Panc1 (cell line): ENCODE measurements around the gene AVL9. TPM values are rescaled to one million over a fixed set of nuclear protein-coding genes. Genes with fewer than 3 reads are reported as not detected.
"Not testable (repeated sequence)": the region's sequence is repeated elsewhere in the genome, so short reads cannot be mapped to it uniquely, and the experiment has no call there.

Experiments used
- ATAC-seq: fragments of 200-7000 bp; cut with Tn5 transposase; 2 replicates; pipeline ENCODE4 v1.9.1; 2020; ENCODE audit warnings: mild to moderate bottlenecking, moderate library complexity
- BruUV-seq: library from RNA; stranded (reverse); fragments of 400-500 nt; replicated peaks from 2 replicates; lab custom pipeline; 2021; lab: Mats Ljungman, UMichigan
- CTCF ChIA-PET: fragments of 300-600 bp; sonication (Branson Sonifier 250); formaldehyde crosslinking; loops from one replicate; lab custom pipeline; 2022; ENCODE audit warnings: antibody characterized with exemption; lab: Charles Lee
- POLR2A ChIA-PET: fragments of 300-600 bp; sonication (Branson Sonifier 250); formaldehyde crosslinking; loops from one replicate; lab custom pipeline; 2022; ENCODE audit warnings: antibody characterized with exemption; lab: Charles Lee
- DNase-seq: peaks from one replicate; pipeline ENCODE4 v3.0.0-alpha.2; 2010; ENCODE audit warnings: low read depth, low spot score
- H3K27ac ChIP-seq: 2 replicates; pipeline ENCODE4 v1.5.1; 2011; ENCODE audit warnings: mild to moderate bottlenecking, low read length, inconsistent platforms
- H3K27me3 ChIP-seq: fragments of 200-500 bp; sonication (Bioruptor generic); 2 replicates; pipeline ENCODE4 v1.6.0; 2014; ENCODE audit warnings: low read length, inconsistent platforms; ENCODE audit not compliant: control insufficient read depth, insufficient read depth
- H3K36me3 ChIP-seq: fragments of 200-500 bp; sonication (Bioruptor generic); 2 replicates; pipeline ENCODE4 v1.5.1; 2014; ENCODE audit warnings: inconsistent platforms, mild to moderate bottlenecking, low read length, moderate library complexity; ENCODE audit not compliant: control insufficient read depth, insufficient read depth
- H3K4me1 ChIP-seq: 2 replicates; pipeline ENCODE4 v1.5.1; 2011; ENCODE audit warnings: inconsistent platforms, mild to moderate bottlenecking, low read length, moderate library complexity; ENCODE audit not compliant: control insufficient read depth, insufficient read depth
- H3K4me3 ChIP-seq, 2 experiments: 2 replicates each; pipeline ENCODE4 v1.5.1; 2011 to 2012; ENCODE audit warnings: low read depth in 2 of 2, low read length in 2 of 2, mild to moderate bottlenecking in 2 of 2, inconsistent platforms in 1 of 2, moderate library complexity in 1 of 2
- H3K9me3 ChIP-seq: fragments of 200-500 bp; sonication (Bioruptor generic); 2 replicates; pipeline ENCODE4 v1.5.1; 2014; ENCODE audit warnings: low read depth, mild to moderate bottlenecking, inconsistent platforms, low read length, moderate library complexity; ENCODE audit not compliant: control insufficient read depth, insufficient read depth
- CTCF ChIP-seq: fragments of 450-650 bp; IDR thresholded peaks from 2 replicates; pipeline ENCODE4 v1.5.1; 2017; ENCODE audit warnings: mild to moderate bottlenecking
- POLR2AphosphoS5 ChIP-seq: IDR thresholded peaks from 2 replicates; pipeline ENCODE4 v1.6.1; 2012; ENCODE audit warnings: mild to moderate bottlenecking, low read depth, low read length, moderate library complexity
- REST ChIP-seq, 2 experiments: IDR thresholded peaks; 2 replicates each; pipeline ENCODE4 v1.6.1; 2011 to 2012; ENCODE audit warnings: low read depth in 2 of 2, control low read depth in 1 of 2, low read length in 1 of 2, mild to moderate bottlenecking in 1 of 2, moderate library complexity in 1 of 2; ENCODE audit not compliant: insufficient read depth in 1 of 2
- SIN3A ChIP-seq: IDR thresholded peaks from 2 replicates; pipeline ENCODE4 v1.6.1; 2012; ENCODE audit warnings: low read depth, mild to moderate bottlenecking, low read length, moderate library complexity, borderline replicate concordance; ENCODE audit not compliant: insufficient read depth
- TCF7L2 ChIP-seq: IDR thresholded peaks from 2 replicates; pipeline ENCODE4 v1.6.1; 2011; ENCODE audit warnings: mild to moderate bottlenecking, low read depth, low read length, inconsistent platforms
- in situ Hi-C: cut with HindIII; loops from 2 replicates; pipeline ENCODE4 v1.10.0; 2016; ENCODE audit warnings: low sequenced_read_pairs, low pct_unique_long_range_greater_than_20kb
- intact Hi-C: fragments of 100-400 bp; cut with micrococcal nuclease; formaldehyde crosslinking; loops from one replicate; pipeline ENCODE4 v1.10.0; 2022; ENCODE audit not compliant: unreplicated experiment
- total RNA-seq: library from RNA; stranded (reverse); gene quantifications from one replicate; pipeline ENCODE4 v1.2.1, GENCODE V29; 2021; ENCODE audit not compliant: unreplicated experiment

AVL9 gene
- total RNA-seq, 1 experiment from 2014 or later, result 66.6 TPM

GRCh38 chr7:32462451-32462850 is 32.8 kb upstream of the AVL9 start:
- Histone ChIP-seq H3K9me3 (no peaks in the 10 kb centered on the region), H3K36me3 (no peaks in the 10 kb centered on the region), H3K4me3 (no peak overlapping the region), H3K27me3 (0 out of 2 replicates have a peak, but pooled peaks cover 3% of the 10 kb centered on the region), H3K4me1 (no peaks in the 10 kb centered on the region), H3K27ac (no peak overlapping the region)
- in situ Hi-C loops, result no loop called here
- no TSS peak for BruUV-seq
- DNase-seq, result no peak
- intact Hi-C loops, result no loop called here
- POLR2A ChIA-PET, result no interaction called here
- TF ChIP-seq REST (IDR thresholded peaks at IDR 0.05; ENCODE audit: insufficient read depth in 1 of 2, low read depth in 2 of 2, low read length in 1 of 2), result no peak
- ATAC-seq, result no peak
- CTCF ChIA-PET, result no interaction called here

- BruUV-seq, result no TSS peak
- no peak for TF ChIP-seq REST (IDR thresholded peaks at IDR 0.05; ENCODE audit: insufficient read depth in 1 of 2, low read depth in 2 of 2, low read length in 1 of 2)
- no peak for TF ChIP-seq POLR2AphosphoS5
- TF ChIP-seq CTCF, result no peak
- TF ChIP-seq TCF7L2, result no peak
- TF ChIP-seq SIN3A, result no peak
- no peaks in the 10 kb centered on the region for H3K36me3 ChIP-seq
- H3K27ac ChIP-seq, result no peak overlapping the region
- H3K4me1 ChIP-seq, result no peaks in the 10 kb centered on the region
- H3K9me3 ChIP-seq, result no peaks in the 10 kb centered on the region
- no peak overlapping the region for H3K4me3 ChIP-seq
- in situ Hi-C loops, result no loop called here
- H3K27me3 ChIP-seq, result 0 out of 2 replicates have a peak, but pooled peaks cover 3% of the 10 kb centered on the region
- intact Hi-C loops, result no loop called here
- DNase-seq, result no peak
- ChIA-PET CTCF (no interaction called here), POLR2A (no interaction called here)
- ATAC-seq, result no peak
These were observed 32.3 kb upstream of the AVL9 start for GRCh38 chr7:32462977-32463376.

- in situ Hi-C loops, ATAC-seq, POLR2A ChIA-PET, H3K27me3 ChIP-seq, H3K9me3 ChIP-seq, H3K4me1 ChIP-seq, H3K36me3 ChIP-seq, DNase-seq, CTCF ChIA-PET, intact Hi-C loops, H3K27ac ChIP-seq, BruUV-seq: not testable (repeated sequence)
- H3K4me3 ChIP-seq, result peak overlapping the region; percentile 14 to 35
These were observed 30.5 kb upstream of the AVL9 start for GRCh38 chr7:32464641-32465416.

GRCh38 chr7:32470004-32470403 is 25.3 kb upstream of the AVL9 start:
- ATAC-seq, in situ Hi-C loops, intact Hi-C loops, H3K36me3 ChIP-seq, H3K27me3 ChIP-seq, H3K27ac ChIP-seq, POLR2A ChIA-PET, CTCF ChIA-PET, H3K4me3 ChIP-seq, H3K4me1 ChIP-seq, DNase-seq, BruUV-seq, H3K9me3 ChIP-seq: not testable (repeated sequence)
